ENCODE results near the gene ADSL.

ADSL gene

DNA sequence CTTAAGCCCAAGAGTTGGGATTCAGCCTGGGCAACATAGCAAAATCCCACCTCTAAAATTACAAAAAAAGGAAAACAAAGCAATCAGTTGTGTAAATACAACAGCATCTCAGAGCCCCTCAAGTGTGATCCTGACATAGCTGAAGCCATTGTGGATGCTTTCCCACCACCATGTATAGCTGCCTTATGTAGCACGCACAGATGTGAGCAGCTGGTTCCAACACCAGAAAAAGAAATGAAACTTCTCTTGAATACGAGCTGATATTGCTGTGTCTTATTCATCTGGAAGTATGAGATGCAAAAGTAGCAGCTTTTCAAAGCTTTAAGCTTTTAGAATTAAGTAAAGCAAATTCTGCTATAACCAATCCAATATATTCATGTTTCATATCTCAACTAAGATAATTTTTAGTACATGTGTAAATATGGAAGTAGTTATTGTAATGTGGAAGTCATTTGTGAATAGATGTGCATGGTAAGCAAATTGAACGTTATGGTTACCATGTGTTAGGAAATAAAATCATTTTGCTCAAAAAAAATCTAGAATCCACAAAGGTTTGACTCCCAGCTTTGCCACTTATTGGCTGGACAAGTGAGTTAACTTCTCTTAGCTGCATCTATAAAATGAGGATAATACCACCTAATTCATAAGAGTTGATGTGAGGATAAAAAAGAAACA, 87.3 kb downstream of the ADSL start:
- ATAC-seq: no peak

DNA sequence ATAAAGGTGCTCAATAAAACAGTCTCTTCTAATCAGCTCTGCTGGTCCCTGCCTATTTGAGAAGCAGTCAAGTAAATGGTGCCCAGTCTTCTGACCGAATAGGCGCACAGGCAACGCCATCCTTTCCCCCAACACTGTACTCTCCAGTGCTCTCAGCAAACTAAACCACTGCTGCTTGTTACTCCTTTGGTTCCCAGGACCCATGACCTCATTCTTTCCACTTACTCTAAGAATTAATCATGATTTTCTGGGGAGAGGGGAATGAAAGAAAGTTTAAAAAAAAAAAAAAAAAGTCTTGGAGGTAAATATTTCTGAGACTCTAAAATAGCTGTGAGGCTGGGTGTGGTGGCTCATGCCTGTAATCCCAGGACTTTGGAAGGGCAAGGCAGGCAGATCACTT, 87.8 kb downstream of the ADSL start:
- TF ChIP-seq ZNF565 (CRISPR knock-in tag; conservative IDR thresholded peaks at IDR 0.05; ENCODE audit: low read depth) (no peak), GLIS3 (CRISPR knock-in tag; IDR thresholded peaks at IDR 0.05) (no peak), TOX (CRISPR knock-in tag; IDR thresholded peaks at IDR 0.05; ENCODE audit: borderline replicate concordance) (no peak), ZNF70 (CRISPR knock-in tag; IDR thresholded peaks at IDR 0.05) (no peak), RARB (CRISPR knock-in tag; IDR thresholded peaks at IDR 0.05) (no peak), CSDC2 (CRISPR knock-in tag; IDR thresholded peaks at IDR 0.05) (no peak), ESRRG (CRISPR knock-in tag; IDR thresholded peaks at IDR 0.05) (no peak), SNAI2 (CRISPR knock-in tag; IDR thresholded peaks at IDR 0.05) (no peak), OSR1 (CRISPR knock-in tag; IDR thresholded peaks at IDR 0.05) (no peak), PPARA (CRISPR knock-in tag; IDR thresholded peaks at IDR 0.05; ENCODE audit: borderline replicate concordance) (no peak), ZC3H10 (CRISPR knock-in tag; IDR thresholded peaks at IDR 0.05) (no peak), TCF4 (CRISPR knock-in tag; IDR thresholded peaks at IDR 0.05; ENCODE audit: borderline replicate concordance) (no peak), ISL1 (CRISPR knock-in tag; IDR thresholded peaks at IDR 0.05) (no peak), ZFP3 (CRISPR knock-in tag; IDR thresholded peaks at IDR 0.05) (no peak), ARNTL (CRISPR knock-in tag; IDR thresholded peaks at IDR 0.05; ENCODE audit: borderline replicate concordance, low read depth) (no peak)
- TF ChIP-seq, protein P1, sequence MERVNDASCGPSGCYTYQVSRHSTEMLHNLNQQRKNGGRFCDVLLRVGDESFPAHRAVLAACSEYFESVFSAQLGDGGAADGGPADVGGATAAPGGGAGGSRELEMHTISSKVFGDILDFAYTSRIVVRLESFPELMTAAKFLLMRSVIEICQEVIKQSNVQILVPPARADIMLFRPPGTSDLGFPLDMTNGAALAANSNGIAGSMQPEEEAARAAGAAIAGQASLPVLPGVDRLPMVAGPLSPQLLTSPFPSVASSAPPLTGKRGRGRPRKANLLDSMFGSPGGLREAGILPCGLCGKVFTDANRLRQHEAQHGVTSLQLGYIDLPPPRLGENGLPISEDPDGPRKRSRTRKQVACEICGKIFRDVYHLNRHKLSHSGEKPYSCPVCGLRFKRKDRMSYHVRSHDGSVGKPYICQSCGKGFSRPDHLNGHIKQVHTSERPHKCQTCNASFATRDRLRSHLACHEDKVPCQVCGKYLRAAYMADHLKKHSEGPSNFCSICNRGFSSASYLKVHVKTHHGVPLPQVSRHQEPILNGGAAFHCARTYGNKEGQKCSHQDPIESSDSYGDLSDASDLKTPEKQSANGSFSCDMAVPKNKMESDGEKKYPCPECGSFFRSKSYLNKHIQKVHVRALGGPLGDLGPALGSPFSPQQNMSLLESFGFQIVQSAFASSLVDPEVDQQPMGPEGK (CRISPR knock-in tag; IDR thresholded peaks at IDR 0.05; ENCODE audit: borderline replicate concordance): no peak
- TF ChIP-seq, protein P2, sequence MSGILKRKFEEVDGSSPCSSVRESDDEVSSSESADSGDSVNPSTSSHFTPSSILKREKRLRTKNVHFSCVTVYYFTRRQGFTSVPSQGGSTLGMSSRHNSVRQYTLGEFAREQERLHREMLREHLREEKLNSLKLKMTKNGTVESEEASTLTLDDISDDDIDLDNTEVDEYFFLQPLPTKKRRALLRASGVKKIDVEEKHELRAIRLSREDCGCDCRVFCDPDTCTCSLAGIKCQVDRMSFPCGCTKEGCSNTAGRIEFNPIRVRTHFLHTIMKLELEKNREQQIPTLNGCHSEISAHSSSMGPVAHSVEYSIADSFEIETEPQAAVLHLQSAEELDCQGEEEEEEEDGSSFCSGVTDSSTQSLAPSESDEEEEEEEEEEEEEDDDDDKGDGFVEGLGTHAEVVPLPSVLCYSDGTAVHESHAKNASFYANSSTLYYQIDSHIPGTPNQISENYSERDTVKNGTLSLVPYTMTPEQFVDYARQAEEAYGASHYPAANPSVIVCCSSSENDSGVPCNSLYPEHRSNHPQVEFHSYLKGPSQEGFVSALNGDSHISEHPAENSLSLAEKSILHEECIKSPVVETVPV (CRISPR knock-in tag; IDR thresholded peaks at IDR 0.05): no peak
- TF ChIP-seq, protein P3, sequence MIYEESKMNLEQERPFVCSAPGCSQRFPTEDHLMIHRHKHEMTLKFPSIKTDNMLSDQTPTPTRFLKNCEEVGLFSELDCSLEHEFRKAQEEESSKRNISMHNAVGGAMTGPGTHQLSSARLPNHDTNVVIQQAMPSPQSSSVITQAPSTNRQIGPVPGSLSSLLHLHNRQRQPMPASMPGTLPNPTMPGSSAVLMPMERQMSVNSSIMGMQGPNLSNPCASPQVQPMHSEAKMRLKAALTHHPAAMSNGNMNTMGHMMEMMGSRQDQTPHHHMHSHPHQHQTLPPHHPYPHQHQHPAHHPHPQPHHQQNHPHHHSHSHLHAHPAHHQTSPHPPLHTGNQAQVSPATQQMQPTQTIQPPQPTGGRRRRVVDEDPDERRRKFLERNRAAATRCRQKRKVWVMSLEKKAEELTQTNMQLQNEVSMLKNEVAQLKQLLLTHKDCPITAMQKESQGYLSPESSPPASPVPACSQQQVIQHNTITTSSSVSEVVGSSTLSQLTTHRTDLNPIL (CRISPR knock-in tag; IDR thresholded peaks at IDR 0.05; ENCODE audit: low read depth): no peak
- TF ChIP-seq, protein P4, sequence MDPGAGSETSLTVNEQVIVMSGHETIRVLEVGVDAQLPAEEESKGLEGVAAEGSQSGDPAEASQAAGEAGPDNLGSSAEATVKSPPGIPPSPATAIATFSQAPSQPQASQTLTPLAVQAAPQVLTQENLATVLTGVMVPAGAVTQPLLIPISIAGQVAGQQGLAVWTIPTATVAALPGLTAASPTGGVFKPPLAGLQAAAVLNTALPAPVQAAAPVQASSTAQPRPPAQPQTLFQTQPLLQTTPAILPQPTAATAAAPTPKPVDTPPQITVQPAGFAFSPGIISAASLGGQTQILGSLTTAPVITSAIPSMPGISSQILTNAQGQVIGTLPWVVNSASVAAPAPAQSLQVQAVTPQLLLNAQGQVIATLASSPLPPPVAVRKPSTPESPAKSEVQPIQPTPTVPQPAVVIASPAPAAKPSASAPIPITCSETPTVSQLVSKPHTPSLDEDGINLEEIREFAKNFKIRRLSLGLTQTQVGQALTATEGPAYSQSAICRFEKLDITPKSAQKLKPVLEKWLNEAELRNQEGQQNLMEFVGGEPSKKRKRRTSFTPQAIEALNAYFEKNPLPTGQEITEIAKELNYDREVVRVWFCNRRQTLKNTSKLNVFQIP (CRISPR knock-in tag; IDR thresholded peaks at IDR 0.05; ENCODE audit: borderline replicate concordance, low read depth): no peak
- no peak for ATAC-seq

More for the DNA sequence above, 87.3 kb downstream of the ADSL start:
- TF ChIP-seq CSDC2 (CRISPR knock-in tag; IDR thresholded peaks at IDR 0.05) (no peak), RARB (CRISPR knock-in tag; IDR thresholded peaks at IDR 0.05) (no peak), TOX (CRISPR knock-in tag; IDR thresholded peaks at IDR 0.05; ENCODE audit: borderline replicate concordance) (no peak), SNAI2 (CRISPR knock-in tag; IDR thresholded peaks at IDR 0.05) (no peak), ZFP3 (CRISPR knock-in tag; IDR thresholded peaks at IDR 0.05) (no peak), ESRRG (CRISPR knock-in tag; IDR thresholded peaks at IDR 0.05) (no peak), ZNF70 (CRISPR knock-in tag; IDR thresholded peaks at IDR 0.05) (no peak)

DNA sequence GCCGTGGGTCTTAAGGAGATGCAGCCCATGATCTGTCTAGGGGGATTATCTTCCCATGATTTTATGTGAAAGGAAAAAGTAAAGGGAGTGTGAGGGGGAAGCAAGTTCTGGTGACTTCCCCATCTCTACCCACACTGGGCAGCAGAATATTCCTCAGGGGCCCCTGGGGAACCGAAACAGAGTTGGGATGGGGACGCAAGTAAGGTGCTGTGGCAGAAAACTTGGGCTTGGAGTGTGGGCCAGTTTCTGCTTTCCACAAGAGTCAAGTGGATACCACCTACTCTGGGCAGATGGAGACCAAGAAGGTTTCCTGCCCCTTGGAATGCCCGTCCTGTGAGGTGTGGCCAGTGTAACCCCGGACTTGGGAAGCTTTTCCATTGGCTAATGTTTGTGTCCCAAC, 88.4 kb downstream of the ADSL start:
- no peak for ATAC-seq
- TF ChIP-seq CSDC2 (CRISPR knock-in tag; IDR thresholded peaks at IDR 0.05) (no peak), ZNF565 (CRISPR knock-in tag; conservative IDR thresholded peaks at IDR 0.05; ENCODE audit: low read depth) (no peak), PPARA (CRISPR knock-in tag; IDR thresholded peaks at IDR 0.05; ENCODE audit: borderline replicate concordance) (no peak), ESRRG (CRISPR knock-in tag; IDR thresholded peaks at IDR 0.05) (no peak), GLIS3 (CRISPR knock-in tag; IDR thresholded peaks at IDR 0.05) (no peak), SNAI2 (CRISPR knock-in tag; IDR thresholded peaks at IDR 0.05) (no peak), ZNF8 (CRISPR knock-in tag; IDR thresholded peaks at IDR 0.05) (no peak)
- TF ChIP-seq, protein P5, sequence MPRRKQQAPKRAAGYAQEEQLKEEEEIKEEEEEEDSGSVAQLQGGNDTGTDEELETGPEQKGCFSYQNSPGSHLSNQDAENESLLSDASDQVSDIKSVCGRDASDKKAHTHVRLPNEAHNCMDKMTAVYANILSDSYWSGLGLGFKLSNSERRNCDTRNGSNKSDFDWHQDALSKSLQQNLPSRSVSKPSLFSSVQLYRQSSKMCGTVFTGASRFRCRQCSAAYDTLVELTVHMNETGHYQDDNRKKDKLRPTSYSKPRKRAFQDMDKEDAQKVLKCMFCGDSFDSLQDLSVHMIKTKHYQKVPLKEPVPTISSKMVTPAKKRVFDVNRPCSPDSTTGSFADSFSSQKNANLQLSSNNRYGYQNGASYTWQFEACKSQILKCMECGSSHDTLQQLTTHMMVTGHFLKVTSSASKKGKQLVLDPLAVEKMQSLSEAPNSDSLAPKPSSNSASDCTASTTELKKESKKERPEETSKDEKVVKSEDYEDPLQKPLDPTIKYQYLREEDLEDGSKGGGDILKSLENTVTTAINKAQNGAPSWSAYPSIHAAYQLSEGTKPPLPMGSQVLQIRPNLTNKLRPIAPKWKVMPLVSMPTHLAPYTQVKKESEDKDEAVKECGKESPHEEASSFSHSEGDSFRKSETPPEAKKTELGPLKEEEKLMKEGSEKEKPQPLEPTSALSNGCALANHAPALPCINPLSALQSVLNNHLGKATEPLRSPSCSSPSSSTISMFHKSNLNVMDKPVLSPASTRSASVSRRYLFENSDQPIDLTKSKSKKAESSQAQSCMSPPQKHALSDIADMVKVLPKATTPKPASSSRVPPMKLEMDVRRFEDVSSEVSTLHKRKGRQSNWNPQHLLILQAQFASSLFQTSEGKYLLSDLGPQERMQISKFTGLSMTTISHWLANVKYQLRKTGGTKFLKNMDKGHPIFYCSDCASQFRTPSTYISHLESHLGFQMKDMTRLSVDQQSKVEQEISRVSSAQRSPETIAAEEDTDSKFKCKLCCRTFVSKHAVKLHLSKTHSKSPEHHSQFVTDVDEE (CRISPR knock-in tag; IDR thresholded peaks at IDR 0.05): no peak
- TF ChIP-seq, protein P2 (CRISPR knock-in tag; IDR thresholded peaks at IDR 0.05): no peak
- TF ChIP-seq, protein P3 (CRISPR knock-in tag; IDR thresholded peaks at IDR 0.05; ENCODE audit: low read depth): no peak
- TF ChIP-seq, protein P1 (CRISPR knock-in tag; IDR thresholded peaks at IDR 0.05; ENCODE audit: borderline replicate concordance): no peak
